Neutrophil (primary cell): ENCODE measurements around the gene RAPH1.
"Not testable (repeated sequence)": the region's sequence is repeated elsewhere in the genome, so short reads cannot be mapped to it uniquely, and the experiment has no call there.

Source experiments
- H3K27ac ChIP-seq: fragments of 200-600 bp; sonication (generic); 2 replicates; pipeline ENCODE4 v1.5.1; 2016; ENCODE audit warnings: mild to moderate bottlenecking, moderate library complexity
- H3K27me3 ChIP-seq: fragments of 200-600 bp; sonication (generic); 2 replicates; pipeline ENCODE4 v1.6.0; 2016; ENCODE audit warnings: mild to moderate bottlenecking
- H3K36me3 ChIP-seq: fragments of 200-600 bp; sonication (generic); 2 replicates; pipeline ENCODE4 v1.5.1; 2017
- H3K4me1 ChIP-seq, 2 experiments: fragments of 200-600 bp in 1 of 2; sonication (generic) in 1 of 2; 1 replicate in 1 of 2; 2 replicates in 1 of 2; pipeline versions ENCODE4 v1.5.1 to v1.6.1; 2013 to 2016; ENCODE audit warnings: low read depth in 1 of 2, low read length in 1 of 2, mild to moderate bottlenecking in 1 of 2, moderate library complexity in 1 of 2; ENCODE audit not compliant: control insufficient read depth in 1 of 2, insufficient read depth in 1 of 2
- H3K4me3 ChIP-seq, 2 experiments: fragments of 200-600 bp in 1 of 2; sonication (generic) in 1 of 2; 1 replicate in 1 of 2; 2 replicates in 1 of 2; pipeline ENCODE4 v1.5.1; 2013 to 2016; ENCODE audit warnings: low read depth in 1 of 2, low read length in 1 of 2, mild to moderate bottlenecking in 1 of 2, moderate library complexity in 1 of 2
- H3K9me3 ChIP-seq: fragments of 200-600 bp; sonication (generic); 2 replicates; pipeline ENCODE4 v1.5.1; 2016
- TF ChIP-seq, protein P1 (sequence below): fragments of 200-600 bp; sonication (generic); IDR thresholded peaks from 2 replicates; pipeline ENCODE4 v1.5.1; 2016; ENCODE audit warnings: antibody characterized with exemption

Gene RAPH1

DNA sequence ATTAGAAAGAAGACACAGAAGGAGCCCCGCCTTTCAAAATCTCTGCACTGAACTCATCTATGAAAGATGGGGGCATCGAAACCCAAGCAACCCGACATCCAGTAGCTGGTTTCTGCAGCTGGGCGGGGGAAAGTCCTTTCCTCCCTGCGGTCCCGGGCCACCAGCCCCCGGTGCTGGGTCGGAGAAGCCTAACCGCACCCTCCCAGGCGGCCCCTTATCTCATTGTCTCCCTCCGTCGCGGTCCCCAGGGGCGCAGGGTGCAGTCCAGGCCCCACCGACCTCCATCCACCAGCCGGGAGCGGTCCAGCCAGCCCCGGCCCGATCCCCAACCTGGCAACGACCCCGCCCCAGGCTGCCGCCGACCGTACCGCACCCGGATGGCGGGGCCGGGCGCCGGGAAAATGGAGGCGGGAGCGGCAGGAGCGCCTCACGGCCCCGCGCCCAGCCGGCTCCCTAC is 452 bp downstream of the RAPH1 start:
- Histone ChIP-seq H3K4me1 (peaks cover 6 to 11% of the 10 kb centered on the region in 2 experiments), H3K4me3 (peak overlapping the region; percentile 35 to 47), H3K27me3 (peaks cover 100% of the 10 kb centered on the region), H3K9me3 (no peaks in the 10 kb centered on the region), H3K27ac (no peak overlapping the region), H3K36me3 (no peaks in the 10 kb centered on the region)
- TF ChIP-seq, protein P1, sequence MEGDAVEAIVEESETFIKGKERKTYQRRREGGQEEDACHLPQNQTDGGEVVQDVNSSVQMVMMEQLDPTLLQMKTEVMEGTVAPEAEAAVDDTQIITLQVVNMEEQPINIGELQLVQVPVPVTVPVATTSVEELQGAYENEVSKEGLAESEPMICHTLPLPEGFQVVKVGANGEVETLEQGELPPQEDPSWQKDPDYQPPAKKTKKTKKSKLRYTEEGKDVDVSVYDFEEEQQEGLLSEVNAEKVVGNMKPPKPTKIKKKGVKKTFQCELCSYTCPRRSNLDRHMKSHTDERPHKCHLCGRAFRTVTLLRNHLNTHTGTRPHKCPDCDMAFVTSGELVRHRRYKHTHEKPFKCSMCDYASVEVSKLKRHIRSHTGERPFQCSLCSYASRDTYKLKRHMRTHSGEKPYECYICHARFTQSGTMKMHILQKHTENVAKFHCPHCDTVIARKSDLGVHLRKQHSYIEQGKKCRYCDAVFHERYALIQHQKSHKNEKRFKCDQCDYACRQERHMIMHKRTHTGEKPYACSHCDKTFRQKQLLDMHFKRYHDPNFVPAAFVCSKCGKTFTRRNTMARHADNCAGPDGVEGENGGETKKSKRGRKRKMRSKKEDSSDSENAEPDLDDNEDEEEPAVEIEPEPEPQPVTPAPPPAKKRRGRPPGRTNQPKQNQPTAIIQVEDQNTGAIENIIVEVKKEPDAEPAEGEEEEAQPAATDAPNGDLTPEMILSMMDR, result no peak

DNA sequence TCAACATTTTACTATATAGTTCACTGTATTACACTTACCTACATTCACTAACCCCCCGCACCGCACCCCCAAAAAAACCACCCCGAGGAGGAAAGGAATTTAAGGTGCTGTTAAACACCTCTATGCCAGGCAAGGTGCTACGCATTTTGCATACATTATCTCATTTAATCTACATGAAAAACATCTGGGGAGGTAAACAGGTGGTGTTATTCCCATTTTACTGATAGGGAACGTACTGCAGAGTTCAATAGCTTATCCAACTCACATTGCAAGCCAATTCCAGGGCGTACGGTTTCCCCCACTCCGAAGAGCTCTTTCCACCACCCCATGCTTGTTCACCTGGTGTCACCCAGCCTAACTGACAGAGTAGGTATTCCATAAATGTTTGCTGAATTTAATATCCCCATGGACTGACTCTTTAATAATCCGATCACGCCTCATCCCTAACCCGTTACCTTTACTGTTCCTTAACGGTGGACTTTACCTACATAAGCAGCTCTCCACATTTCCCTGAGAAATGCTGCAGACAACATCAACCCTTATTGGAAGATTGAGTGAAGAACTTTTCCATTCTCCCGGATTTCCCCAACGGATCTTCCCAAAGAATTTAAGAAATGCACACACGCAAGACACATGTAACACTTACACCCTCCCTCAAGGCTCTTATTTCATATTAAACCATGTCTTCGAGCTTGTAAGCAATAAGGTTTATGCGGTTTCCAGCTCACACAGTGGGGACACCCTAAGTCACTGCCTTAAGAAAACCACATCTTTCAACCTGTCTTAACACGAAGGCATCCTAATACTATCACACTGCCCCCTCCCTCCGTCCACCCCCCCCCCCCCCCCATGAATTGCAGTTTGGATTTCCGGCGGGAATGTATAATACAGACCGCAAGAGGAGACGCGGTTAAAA is 1.2 kb downstream of the RAPH1 start:
- Histone ChIP-seq H3K27me3 (peaks cover 100% of the 10 kb centered on the region), H3K4me1 (peaks cover 6 to 11% of the 10 kb centered on the region in 2 experiments), H3K27ac (no peak overlapping the region), H3K9me3 (no peaks in the 10 kb centered on the region), H3K4me3 (no peak overlapping the region), H3K36me3 (no peaks in the 10 kb centered on the region)
- TF ChIP-seq, protein P1, result no peak

DNA sequence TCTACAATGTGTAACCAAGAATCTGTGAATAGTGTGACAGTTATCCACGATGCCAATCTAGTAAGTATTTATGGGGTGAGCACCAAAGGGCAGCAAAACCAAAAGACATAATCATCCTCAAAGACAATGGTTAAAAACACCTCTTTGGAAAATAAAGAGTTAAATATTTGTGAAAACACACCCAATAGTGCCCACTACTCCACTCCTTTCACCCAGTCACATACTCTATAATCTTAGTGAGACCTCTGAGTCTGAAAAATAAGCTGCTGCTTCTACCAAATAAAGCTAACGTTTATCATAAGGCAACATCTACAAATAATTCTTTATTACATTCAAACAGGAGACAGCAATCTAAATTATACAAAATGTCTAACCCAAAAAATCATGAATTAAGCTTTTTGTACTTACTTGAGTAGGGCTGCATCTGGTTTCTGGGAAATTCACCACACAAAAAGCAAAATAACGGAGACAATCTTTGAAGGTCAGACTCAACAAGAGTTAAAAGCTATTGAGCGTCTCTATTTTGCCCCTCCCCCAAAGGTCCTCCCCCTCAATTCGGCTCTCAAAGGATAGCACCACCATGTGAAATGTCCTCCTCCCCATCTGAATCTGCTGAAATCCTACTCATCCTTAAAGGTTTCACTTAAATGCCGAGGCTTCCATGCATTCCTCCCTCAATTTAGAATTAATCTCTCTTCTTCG is 2.0 kb downstream of the RAPH1 start:
- no peak overlapping the region for H3K27ac ChIP-seq
- TF ChIP-seq, protein P1, result no peak
- peaks cover 6 to 11% of the 10 kb centered on the region in 2 experiments for H3K4me1 ChIP-seq
- peaks cover 98% of the 10 kb centered on the region for H3K27me3 ChIP-seq
- H3K36me3 ChIP-seq, result no peaks in the 10 kb centered on the region
- H3K4me3 ChIP-seq, result no peak overlapping the region
- no peaks in the 10 kb centered on the region for H3K9me3 ChIP-seq

DNA sequence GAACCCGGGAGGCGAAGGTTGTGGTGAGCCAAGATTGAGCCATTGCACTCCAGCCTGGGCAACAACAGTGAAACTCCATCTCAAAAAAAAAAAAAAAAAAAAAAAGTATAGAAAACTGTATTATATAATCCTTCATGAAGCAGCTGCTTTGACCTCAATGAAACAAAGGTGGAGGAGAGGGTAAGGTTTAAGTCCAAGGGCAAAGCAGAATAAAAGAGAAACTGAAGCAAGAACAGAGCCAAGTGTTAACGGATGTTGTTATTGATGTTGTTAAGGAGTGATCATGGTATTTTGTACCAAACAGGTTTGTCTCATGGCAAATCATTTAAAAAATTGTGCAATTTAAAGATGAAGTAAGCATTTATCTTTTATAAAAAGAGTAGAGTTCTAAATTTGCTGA is 7.4 kb downstream of the RAPH1 start:
- TF ChIP-seq, protein P1, result no peak
- Histone ChIP-seq H3K36me3 (no peaks in the 10 kb centered on the region), H3K4me1 (no peaks in the 10 kb centered on the region), H3K27ac (no peak overlapping the region), H3K27me3 (peaks cover 45% of the 10 kb centered on the region), H3K4me3 (no peak overlapping the region), H3K9me3 (no peaks in the 10 kb centered on the region)

DNA sequence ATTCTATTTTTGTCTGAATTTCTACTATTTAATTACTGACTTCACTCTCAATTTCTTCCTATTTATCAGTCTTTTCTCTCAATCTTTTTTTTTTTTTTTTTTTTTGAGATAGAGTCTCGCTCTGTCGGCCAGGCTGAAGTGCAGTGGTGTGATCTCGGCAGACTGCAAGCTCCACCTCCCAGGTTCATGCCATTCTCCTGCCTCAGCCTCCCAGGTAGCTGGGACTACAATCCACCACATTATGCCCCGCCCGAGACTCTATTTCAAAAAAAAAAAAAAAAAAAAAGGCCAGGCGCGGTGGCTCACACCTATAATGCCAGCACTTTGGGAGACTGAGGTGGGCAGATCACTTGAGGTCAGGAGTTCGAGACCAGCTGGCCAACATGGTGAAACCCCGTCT is 21.8 kb downstream of the RAPH1 start:
- H3K9me3 ChIP-seq, H3K27ac ChIP-seq, H3K27me3 ChIP-seq, H3K4me1 ChIP-seq, H3K36me3 ChIP-seq, H3K4me3 ChIP-seq: not testable (repeated sequence)

DNA sequence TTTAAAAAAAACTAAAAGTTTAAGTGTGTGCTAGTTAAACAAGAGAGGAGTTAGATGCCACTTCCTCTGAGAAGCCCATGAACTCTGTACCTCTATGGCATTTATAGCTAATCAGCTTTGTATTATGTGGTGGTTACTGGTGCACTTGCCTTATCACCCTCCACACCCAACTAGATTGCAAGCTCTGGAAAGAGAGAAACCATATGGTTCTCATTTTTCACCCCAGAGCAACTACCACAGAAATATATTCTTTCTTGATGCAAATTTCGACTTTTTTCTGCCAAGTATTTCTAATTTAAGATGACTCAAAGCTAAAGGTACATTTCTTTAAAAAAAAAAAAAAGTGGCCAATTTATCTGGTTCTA is 24.2 kb downstream of the RAPH1 start:
- no peak overlapping the region for H3K4me3 ChIP-seq
- H3K27me3 ChIP-seq, result peaks cover 7% of the 10 kb centered on the region
- H3K4me1 ChIP-seq, result no peaks in the 10 kb centered on the region
- H3K36me3 ChIP-seq, result no peaks in the 10 kb centered on the region
- TF ChIP-seq, protein P1, result no peak
- no peaks in the 10 kb centered on the region for H3K9me3 ChIP-seq
- no peak overlapping the region for H3K27ac ChIP-seq
